Peyer's patch (tissue), 4 donors: Measurements from ENCODE around the gene BMP7. TPM values are rescaled to one million over a fixed set of nuclear protein-coding genes. Genes with fewer than 3 reads are reported as not detected.

ENCODE experiments used
- DNase-seq, 3 donors: peaks; one replicate each; pipeline ENCODE4 v3.0.0-alpha.2; 2017 to 2019
- H3K27ac ChIP-seq, 4 donors: fragments of 200-600 bp; sonication (generic); one replicate each; pipeline ENCODE4 v1.5.1; 2016 to 2019
- H3K27me3 ChIP-seq, 2 donors: fragments of 200-600 bp; sonication (generic); one replicate each; pipeline ENCODE4 v1.5.1; 2019
- H3K36me3 ChIP-seq, 3 donors: fragments of 200-600 bp; sonication (generic); one replicate each; pipeline ENCODE4 v1.5.1; 2016 to 2019
- H3K4me1 ChIP-seq, 4 donors: fragments of 200-600 bp; sonication (generic); one replicate each; pipeline ENCODE4 v1.5.1; 2016 to 2019
- H3K4me3 ChIP-seq, 4 donors: fragments of 200-600 bp; sonication (generic); 1 replicate in 3 of 4; 2 replicates in 1 of 4; pipeline ENCODE4 v1.5.1; 2016 to 2019; ENCODE audit warnings: mild to moderate bottlenecking in 1 of 4
- H3K9me3 ChIP-seq, 4 donors: fragments of 200-600 bp; sonication (generic); one replicate each; pipeline ENCODE4 v1.5.1; 2016 to 2019; ENCODE audit warnings: mild to moderate bottlenecking in 1 of 4
- POLR2A ChIP-seq, 2 donors: fragments of 450-650 bp; IDR thresholded peaks; one replicate each; pipeline ENCODE4 v1.5.1; 2017; ENCODE audit warnings: antibody characterized with exemption in 2 of 2, mild to moderate bottlenecking in 2 of 2, moderate library complexity in 2 of 2
- total RNA-seq, 4 donors: library from RNA; depleted of rRNA; stranded (reverse); fragments of >200 nt; gene quantifications; one replicate each; pipeline ENCODE4 v1.1.0, GENCODE V29; 2016
- TF ChIP-seq, protein P1 (sequence below), 6 experiments: fragments of 450-650 bp in 4 of 6; fragments of 200-600 bp in 2 of 6; sonication (generic) in 1 of 6; IDR thresholded peaks; one replicate each; pipeline ENCODE4 v1.5.1; 2017 to 2019; ENCODE audit warnings: antibody characterized with exemption in 6 of 6, mild to moderate bottlenecking in 3 of 6, moderate library complexity in 1 of 6

BMP7 gene
- total RNA-seq, 4 donors from 2014 or later: 0.67 to 2.7 TPM; not detected in 2

DNA sequence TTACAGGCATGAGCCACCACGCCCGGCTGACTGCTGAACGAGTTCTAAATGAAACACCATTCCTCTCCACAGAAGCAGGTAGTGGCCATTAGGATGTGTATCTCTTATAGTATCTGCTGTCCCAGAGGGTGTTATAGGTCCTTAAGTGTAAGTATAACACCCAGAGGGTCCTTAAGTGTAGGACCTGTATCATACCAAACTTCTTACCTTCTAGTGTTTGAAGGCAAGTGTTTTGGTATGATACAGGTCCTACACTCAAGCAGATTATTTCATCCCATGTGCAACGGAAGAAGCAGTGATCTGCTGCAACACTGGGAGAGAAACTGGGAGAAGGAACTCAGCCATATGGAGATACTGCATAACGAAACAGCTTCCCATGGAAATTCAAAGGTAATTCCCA lies 17.4 kb downstream of the BMP7 start:
- no peak for DNase-seq
- Histone ChIP-seq H3K27me3 (no peaks in the 10 kb centered on the region), H3K36me3 (no peaks in the 10 kb centered on the region), H3K9me3 (no peaks in the 10 kb centered on the region), H3K4me3 (no peak overlapping the region), H3K27ac (no peak overlapping the region), H3K4me1 (no peaks in the 10 kb centered on the region)
- TF ChIP-seq, protein P1, sequence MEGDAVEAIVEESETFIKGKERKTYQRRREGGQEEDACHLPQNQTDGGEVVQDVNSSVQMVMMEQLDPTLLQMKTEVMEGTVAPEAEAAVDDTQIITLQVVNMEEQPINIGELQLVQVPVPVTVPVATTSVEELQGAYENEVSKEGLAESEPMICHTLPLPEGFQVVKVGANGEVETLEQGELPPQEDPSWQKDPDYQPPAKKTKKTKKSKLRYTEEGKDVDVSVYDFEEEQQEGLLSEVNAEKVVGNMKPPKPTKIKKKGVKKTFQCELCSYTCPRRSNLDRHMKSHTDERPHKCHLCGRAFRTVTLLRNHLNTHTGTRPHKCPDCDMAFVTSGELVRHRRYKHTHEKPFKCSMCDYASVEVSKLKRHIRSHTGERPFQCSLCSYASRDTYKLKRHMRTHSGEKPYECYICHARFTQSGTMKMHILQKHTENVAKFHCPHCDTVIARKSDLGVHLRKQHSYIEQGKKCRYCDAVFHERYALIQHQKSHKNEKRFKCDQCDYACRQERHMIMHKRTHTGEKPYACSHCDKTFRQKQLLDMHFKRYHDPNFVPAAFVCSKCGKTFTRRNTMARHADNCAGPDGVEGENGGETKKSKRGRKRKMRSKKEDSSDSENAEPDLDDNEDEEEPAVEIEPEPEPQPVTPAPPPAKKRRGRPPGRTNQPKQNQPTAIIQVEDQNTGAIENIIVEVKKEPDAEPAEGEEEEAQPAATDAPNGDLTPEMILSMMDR (IDR thresholded peaks at IDR 0.05): no peak
- no peak for TF ChIP-seq POLR2A (IDR thresholded peaks at IDR 0.05)

DNA sequence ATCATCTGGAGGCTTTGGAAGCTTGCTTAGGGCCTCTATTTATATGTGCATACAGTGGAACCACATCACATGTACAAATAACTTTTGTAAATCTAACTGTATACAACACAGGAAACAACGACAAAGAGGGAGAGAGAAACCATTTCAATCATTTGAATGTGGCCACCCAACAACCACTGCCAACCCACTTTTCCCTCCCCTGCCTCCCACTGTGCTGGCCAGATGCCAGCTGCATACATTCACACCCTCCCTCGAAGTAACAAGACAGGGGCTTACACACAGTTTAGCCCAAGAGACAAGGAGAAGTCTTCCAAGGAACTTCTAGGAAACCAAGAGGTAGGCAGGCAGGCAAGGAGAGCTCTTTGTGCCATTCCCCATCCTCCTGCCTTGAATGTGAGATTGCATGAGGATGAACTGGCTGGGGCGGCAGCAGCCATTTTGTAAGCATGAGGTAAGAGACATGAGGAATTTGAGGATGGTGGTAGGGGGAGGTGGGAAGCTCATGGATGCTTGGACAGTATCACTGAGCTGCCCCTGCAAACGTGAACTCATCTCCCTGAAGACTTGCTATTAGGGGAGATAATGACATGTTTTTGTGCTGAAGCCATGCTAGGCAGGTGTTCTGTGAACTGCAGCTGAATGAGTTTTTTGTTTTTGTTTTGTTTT lies 18.2 kb downstream of the BMP7 start:
- no peak overlapping the region for H3K27ac ChIP-seq
- TF ChIP-seq, protein P1 (IDR thresholded peaks at IDR 0.05): no peak
- no peak for TF ChIP-seq POLR2A (IDR thresholded peaks at IDR 0.05)
- H3K4me3 ChIP-seq: no peak overlapping the region
- H3K4me1 ChIP-seq: no peaks in the 10 kb centered on the region
- no peaks in the 10 kb centered on the region for H3K36me3 ChIP-seq
- DNase-seq: no peak
- no peaks in the 10 kb centered on the region for H3K9me3 ChIP-seq
- H3K27me3 ChIP-seq: no peaks in the 10 kb centered on the region

DNA sequence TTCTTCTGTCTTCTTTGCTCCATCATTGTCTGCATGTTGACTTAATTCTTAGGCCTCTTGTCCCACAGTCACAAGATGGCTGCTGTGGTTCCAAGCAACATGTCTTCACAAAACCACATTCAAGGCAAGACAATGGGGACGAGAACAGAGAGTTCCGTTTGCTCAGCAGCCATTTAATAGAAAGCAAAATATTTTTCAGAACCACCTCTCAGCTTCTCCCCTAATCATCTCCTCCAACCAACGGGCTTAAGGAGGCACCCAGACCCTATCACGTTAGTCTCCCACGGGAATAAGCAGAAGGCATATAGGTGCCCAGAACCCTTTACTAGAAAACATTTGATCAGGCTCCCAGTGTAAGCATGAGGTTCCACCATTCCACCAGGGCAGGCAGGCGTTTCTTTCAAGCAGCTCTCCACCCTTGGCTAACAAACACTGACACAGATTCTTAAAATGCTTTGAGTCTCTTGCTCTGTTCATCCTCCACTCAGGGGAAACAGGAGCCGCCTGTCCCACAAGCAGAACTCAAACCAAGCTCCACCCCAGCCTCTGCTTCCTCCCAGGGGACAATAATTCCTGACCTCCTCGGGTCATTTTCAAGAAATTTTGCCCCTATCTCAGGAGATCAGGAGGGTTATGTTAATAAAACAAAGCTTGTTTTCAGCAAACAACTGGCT lies 19.0 kb downstream of the BMP7 start:
- Histone ChIP-seq H3K27me3 (no peaks in the 10 kb centered on the region), H3K9me3 (peaks cover 0 to 3% (median 0%) of the 10 kb centered on the region in 4 donors), H3K36me3 (no peaks in the 10 kb centered on the region), H3K4me3 (no peak overlapping the region), H3K27ac (no peak overlapping the region), H3K4me1 (no peaks in the 10 kb centered on the region)
- no peak for TF ChIP-seq POLR2A (IDR thresholded peaks at IDR 0.05)
- TF ChIP-seq, protein P1 (IDR thresholded peaks at IDR 0.05): no peak
- DNase-seq: no peak

DNA sequence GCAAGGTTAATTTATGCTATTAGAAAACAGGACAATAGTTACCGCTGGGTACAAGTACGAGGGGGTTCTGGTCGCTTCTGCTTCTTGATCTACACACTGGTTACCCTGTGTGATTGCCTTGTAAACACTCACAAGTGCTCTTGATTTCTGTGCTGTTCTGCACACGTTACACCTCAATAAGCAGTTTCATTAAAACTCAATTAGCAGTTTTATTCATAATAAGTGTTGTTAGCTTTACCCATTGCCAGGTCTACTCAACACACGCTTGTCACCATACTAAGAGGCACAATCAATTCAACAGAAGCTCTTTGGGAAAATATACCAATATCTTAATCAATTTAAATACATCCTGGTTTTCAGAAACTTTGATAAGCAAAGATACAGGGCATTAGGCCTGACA lies 20.4 kb downstream of the BMP7 start:
- no peak overlapping the region for H3K4me3 ChIP-seq
- TF ChIP-seq, protein P1 (IDR thresholded peaks at IDR 0.05): no peak
- no peak for TF ChIP-seq POLR2A (IDR thresholded peaks at IDR 0.05)

DNA sequence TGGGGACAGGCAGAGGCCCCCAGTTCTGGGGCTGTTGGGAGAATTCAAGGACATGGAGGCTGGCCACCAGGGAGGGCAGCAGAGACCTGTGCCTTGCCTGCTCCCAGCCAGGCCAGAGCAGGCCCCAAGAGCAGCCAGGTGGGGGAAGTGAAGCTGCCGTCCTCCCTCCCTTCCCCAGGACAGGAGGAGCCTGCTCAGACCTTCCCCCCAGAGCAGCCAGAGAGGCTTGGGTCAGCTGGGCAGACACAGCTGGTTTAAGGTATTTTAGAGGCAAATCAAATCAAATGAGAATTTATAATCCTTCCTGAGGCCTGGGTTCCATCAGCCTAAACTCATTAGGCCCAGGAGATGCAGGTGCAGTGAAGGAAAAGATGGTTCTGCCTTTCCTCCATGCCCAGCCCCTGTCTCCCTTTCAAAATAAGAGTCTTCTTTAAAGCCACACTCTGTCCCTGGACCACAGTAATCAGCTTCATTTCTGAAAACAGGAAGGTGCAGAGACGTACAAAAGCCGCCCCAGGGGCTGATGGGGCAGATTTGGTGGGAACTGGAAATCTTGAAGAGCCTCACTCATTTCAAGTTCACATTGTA lies 21.7 kb downstream of the BMP7 start:
- Histone ChIP-seq H3K4me1 (no peaks in the 10 kb centered on the region), H3K9me3 (peaks cover 0 to 3% (median 0%) of the 10 kb centered on the region in 4 donors), H3K27me3 (no peaks in the 10 kb centered on the region), H3K36me3 (no peaks in the 10 kb centered on the region), H3K27ac (no peak overlapping the region), H3K4me3 (no peak overlapping the region)
- TF ChIP-seq, protein P1 (IDR thresholded peaks at IDR 0.05): no peak
- no peak for TF ChIP-seq POLR2A (IDR thresholded peaks at IDR 0.05)
- no peak for DNase-seq

More for the DNA sequence above, 20.4 kb downstream of the BMP7 start:
- Histone ChIP-seq H3K36me3 (no peaks in the 10 kb centered on the region), H3K27me3 (no peaks in the 10 kb centered on the region), H3K4me1 (no peaks in the 10 kb centered on the region), H3K27ac (no peak overlapping the region), H3K9me3 (peaks cover 0 to 3% (median 0%) of the 10 kb centered on the region in 4 donors)
- no peak for DNase-seq
